H1 (cell line): Measurements from ENCODE around the gene SLC44A1. TPM values are rescaled to one million over a fixed set of nuclear protein-coding genes. Genes with fewer than 3 reads are reported as not detected.

Experiments used
- CTCF ChIA-PET: fragments of 300-600 bp; sonication (Branson Sonifier 250); formaldehyde crosslinking; loops from one replicate; lab custom pipeline; 2021; ENCODE audit not compliant: partially characterized antibody; lab: Charles Lee
- POLR2A ChIA-PET: fragments of 300-600 bp; sonication (Branson Sonifier 250); formaldehyde crosslinking; loops from one replicate; lab custom pipeline; 2021; ENCODE audit warnings: inconsistent platforms; ENCODE audit not compliant: partially characterized antibody; lab: Charles Lee
- DNase-seq, 2 experiments: peaks; one replicate each; pipeline versions ENCODE4 v3.0.0 to v3.0.0-alpha.2; 2010 to 2022; ENCODE audit warnings: low spot score in 2 of 2, low read depth in 1 of 2, mixed read lengths in 1 of 2
- FAIRE-seq: peaks from 2 replicates; lab custom pipeline; 2011; peaks lifted over from hg19 to GRCh38; lab: Jason Lieb, UNC
- H2AFZ ChIP-seq: 2 replicates; pipeline ENCODE4 v1.8.1; 2012; ENCODE audit warnings: low read length, inconsistent platforms
- H2AK5ac ChIP-seq: 2 replicates; pipeline ENCODE4 v1.6.1; 2013; ENCODE audit warnings: low read depth, low read length
- H2BK120ac ChIP-seq: replicated peaks from 2 replicates; pipeline ENCODE3; 2013; ENCODE audit warnings: low read depth, low read length, inconsistent platforms
- H2BK12ac ChIP-seq: 2 replicates; pipeline ENCODE4 v1.6.1; 2013; ENCODE audit warnings: low read depth, low read length
- H2BK15ac ChIP-seq: 2 replicates; pipeline ENCODE4 v1.6.1; 2013; ENCODE audit warnings: low read length
- H2BK20ac ChIP-seq: 2 replicates; pipeline ENCODE4 v1.6.1; 2013; ENCODE audit warnings: low read length
- H2BK5ac ChIP-seq: 2 replicates; pipeline ENCODE4 v1.6.1; 2013; ENCODE audit warnings: low read depth, low read length
- H3K14ac ChIP-seq: 2 replicates; pipeline ENCODE4 v1.6.1; 2013; ENCODE audit warnings: inconsistent platforms; ENCODE audit not compliant: insufficient read length
- H3K18ac ChIP-seq: 2 replicates; pipeline ENCODE4 v1.6.1; 2013; ENCODE audit warnings: low read length; ENCODE audit errors: extremely low read depth
- H3K23ac ChIP-seq: 2 replicates; pipeline ENCODE4 v1.6.1; 2013; ENCODE audit warnings: inconsistent platforms; ENCODE audit not compliant: insufficient read length
- H3K23me2 ChIP-seq: 2 replicates; pipeline ENCODE4 v1.6.1; 2013; ENCODE audit warnings: low read depth, low read length
- H3K27ac ChIP-seq: 2 replicates; pipeline ENCODE4 v1.6.1; 2011; ENCODE audit warnings: low read depth, low read length, inconsistent platforms
- H3K27me3 ChIP-seq, 4 experiments: replicated peaks in 1 of 4; 1 replicate in 1 of 4; 2 replicates in 3 of 4; pipeline versions ENCODE4 v1.6.1 to v1.8.1; 2011 to 2013; ENCODE audit warnings: low read length in 3 of 4, mild to moderate bottlenecking in 3 of 4, inconsistent platforms in 2 of 4, mixed read lengths in 2 of 4, moderate library complexity in 1 of 4; ENCODE audit not compliant: control insufficient read depth in 3 of 4, insufficient read depth in 3 of 4; ENCODE audit errors: extremely low read depth in 1 of 4
- H3K36me3 ChIP-seq, 4 experiments: 2 replicates each; pipeline versions ENCODE4 v1.6.1 to v1.8.1; 2011 to 2013; ENCODE audit warnings: mild to moderate bottlenecking in 4 of 4, low read length in 3 of 4, moderate library complexity in 2 of 4, control low read depth in 1 of 4, inconsistent platforms in 1 of 4; ENCODE audit not compliant: insufficient read depth in 4 of 4, control insufficient read depth in 2 of 4
- H3K4ac ChIP-seq: replicated peaks from 2 replicates; pipeline ENCODE3; 2013; ENCODE audit warnings: low read length, low read depth, mixed read lengths, inconsistent platforms; ENCODE audit not compliant: insufficient read length
- H3K4me1 ChIP-seq, 4 experiments: replicated peaks in 1 of 4; 1 replicate in 1 of 4; 2 replicates in 3 of 4; pipeline versions ENCODE4 v1.6.1 to v1.8.1; 2011 to 2013; ENCODE audit warnings: low read length in 3 of 4, inconsistent platforms in 2 of 4, mixed read lengths in 1 of 4; ENCODE audit not compliant: insufficient read depth in 4 of 4, control insufficient read depth in 3 of 4
- H3K4me2 ChIP-seq, 2 experiments: 2 replicates each; pipeline versions ENCODE4 v1.6.1 to v1.8.1; 2011 to 2013; ENCODE audit warnings: low read depth in 2 of 2, low read length in 2 of 2, control low read depth in 1 of 2, inconsistent platforms in 1 of 2, mild to moderate bottlenecking in 1 of 2; ENCODE audit not compliant: insufficient read depth in 1 of 2
- H3K4me3 ChIP-seq, 4 experiments: fragments of 200-600, 300-600 bp in 1 of 4; sonication (generic), shearing (Covaris generic), sonication (Bioruptor Twin) in 1 of 4; 2 replicates each; pipeline versions ENCODE4 v1.5.1 to v1.8.1; 2011 to 2016; ENCODE audit warnings: low read length in 4 of 4, low read depth in 3 of 4, control low read depth in 2 of 4, inconsistent platforms in 2 of 4, mild to moderate bottlenecking in 2 of 4, mixed read lengths in 1 of 4, moderate library complexity in 1 of 4; ENCODE audit not compliant: insufficient read depth in 2 of 4; ENCODE audit errors: extremely low read depth in 1 of 4
- H3K56ac ChIP-seq: replicated peaks from 2 replicates; pipeline ENCODE3; 2013; ENCODE audit warnings: low read depth, mild to moderate bottlenecking, mixed read lengths, low read length, inconsistent platforms; ENCODE audit not compliant: insufficient read length
- H3K79me1 ChIP-seq: 2 replicates; pipeline ENCODE4 v1.6.1; 2013; ENCODE audit warnings: low read depth, low read length, control low read depth
- H3K79me2 ChIP-seq, 2 experiments: 2 replicates each; pipeline versions ENCODE4 v1.6.1 to v1.8.1; 2012 to 2013; ENCODE audit warnings: low read length in 2 of 2, mild to moderate bottlenecking in 2 of 2, inconsistent platforms in 1 of 2; ENCODE audit not compliant: insufficient read depth in 2 of 2, control insufficient read depth in 1 of 2
- H3K9ac ChIP-seq, 4 experiments: replicated peaks in 1 of 4; 1 replicate in 1 of 4; 2 replicates in 3 of 4; pipeline versions ENCODE4 v1.6.1 to v1.8.1; 2011 to 2013; ENCODE audit warnings: low read depth in 3 of 4, low read length in 3 of 4, control low read depth in 2 of 4, mild to moderate bottlenecking in 2 of 4, moderate library complexity in 2 of 4, inconsistent platforms in 1 of 4; ENCODE audit errors: extremely low read depth in 1 of 4
- H3K9me3 ChIP-seq, 2 experiments: 2 replicates each; pipeline versions ENCODE4 v1.6.1 to v1.8.1; 2012 to 2013; ENCODE audit warnings: mild to moderate bottlenecking in 2 of 2, moderate library complexity in 2 of 2, control low read depth in 1 of 2, inconsistent platforms in 1 of 2, low read depth in 1 of 2, low read length in 1 of 2, mixed read lengths in 1 of 2; ENCODE audit not compliant: insufficient read depth in 2 of 2
- H4K20me1 ChIP-seq, 2 experiments: replicated peaks in 1 of 2; 2 replicates each; pipeline versions ENCODE3 to v1.8.1; 2011 to 2013; ENCODE audit warnings: inconsistent platforms in 2 of 2, low read length in 2 of 2, mild to moderate bottlenecking in 1 of 2; ENCODE audit not compliant: insufficient read depth in 2 of 2, control insufficient read depth in 1 of 2
- H4K5ac ChIP-seq: 2 replicates; pipeline ENCODE4 v1.6.1; 2013; ENCODE audit warnings: low read length, low read depth, mixed read lengths, inconsistent platforms; ENCODE audit not compliant: insufficient read length
- H4K8ac ChIP-seq: 2 replicates; pipeline ENCODE4 v1.8.0; 2013; ENCODE audit warnings: mild to moderate bottlenecking, moderate library complexity, low read length, inconsistent platforms; ENCODE audit not compliant: insufficient read depth; ENCODE audit errors: extremely low read depth
- H4K91ac ChIP-seq: replicated peaks from 2 replicates; pipeline ENCODE3; 2013; ENCODE audit warnings: low read length, mixed read lengths, inconsistent platforms; ENCODE audit not compliant: insufficient read length
- CEBPB ChIP-seq: IDR thresholded peaks from 2 replicates; pipeline ENCODE4 v1.6.1; 2012; ENCODE audit warnings: low read depth, low read length
- CHD1 ChIP-seq: IDR thresholded peaks from 2 replicates; pipeline ENCODE4 v1.6.1; 2012; ENCODE audit warnings: low read depth, low read length, improper control_type of control experiment
- EP300 ChIP-seq, 2 experiments: IDR thresholded peaks; 1 replicate in 1 of 2; 2 replicates in 1 of 2; pipeline ENCODE4 v1.6.1; 2011 to 2012; ENCODE audit warnings: low read depth in 2 of 2, low read length in 2 of 2, mild to moderate bottlenecking in 2 of 2, borderline replicate concordance in 1 of 2, inconsistent platforms in 1 of 2, moderate library complexity in 1 of 2
- GTF2F1 ChIP-seq: IDR thresholded peaks from 2 replicates; pipeline ENCODE4 v1.6.1; 2012; ENCODE audit warnings: low read depth, low read length, improper control_type of control experiment, borderline replicate concordance
- KDM4A ChIP-seq: IDR thresholded peaks from one replicate; pipeline ENCODE4 v1.7.1; 2012; ENCODE audit warnings: low read depth, mild to moderate bottlenecking, moderate library complexity, low read length, inconsistent platforms; ENCODE audit not compliant: severe bottlenecking
- RAD21 ChIP-seq, 2 experiments: IDR thresholded peaks in 1 of 2; conservative IDR thresholded peaks in 1 of 2; 2 replicates each; pipeline ENCODE4 v1.6.1; 2011; ENCODE audit warnings: low read depth in 2 of 2, low read length in 2 of 2, improper control_type of control experiment in 1 of 2, inconsistent platforms in 1 of 2, mild to moderate bottlenecking in 1 of 2, moderate library complexity in 1 of 2
- TAF7 ChIP-seq: optimal IDR thresholded peaks from 2 replicates; pipeline ENCODE3; 2011; ENCODE audit warnings: low read depth, mild to moderate bottlenecking, inconsistent platforms, low read length, moderate library complexity, borderline replicate concordance
- TCF12 ChIP-seq: IDR thresholded peaks from 2 replicates; pipeline ENCODE4 v1.6.1; 2011; ENCODE audit warnings: low read depth, mild to moderate bottlenecking, low read length
- TEAD4 ChIP-seq: IDR thresholded peaks from 2 replicates; pipeline ENCODE4 v1.6.1; 2012; ENCODE audit warnings: low read depth, low read length, inconsistent platforms, mixed read lengths
- WGBS, 2 experiments: shearing (Covaris generic) in 1 of 2; methylation state at CpG; one replicate each; pipeline versions ENCODE4 v1.1.6 to v1.1.7; 2013 to 2015; ENCODE audit warnings: low lambda C conversion rate in 2 of 2, mixed read lengths in 2 of 2, inconsistent platforms in 1 of 2, low coverage in 1 of 2, missing lambda C conversion rate in 1 of 2; ENCODE audit not compliant: insufficient replicate concordance in 2 of 2, insufficient coverage in 1 of 2, insufficient read length in 1 of 2; ENCODE audit errors: extremely low coverage in 1 of 2, missing lambda C conversion rate in 1 of 2; 5-methylcytosine and 5-hydroxymethylcytosine counted together
- polyA plus RNA-seq, 7 experiments: library from polyadenylated mRNA; depleted of rRNA in 3 of 7; stranded (reverse) in 5 of 7; unstranded in 2 of 7; fragments of >200 nt in 5 of 7; fragments of 200-250 nt in 2 of 7; gene quantifications; 1 replicate in 5 of 7; 2 replicates in 1 of 7; 4 replicates in 1 of 7; pipeline versions ENCODE4 v1.2.1 to v1.2.3, GENCODE V29; 2011 to 2013; ENCODE audit warnings: missing spikeins in 2 of 7, mixed read lengths in 2 of 7
- total RNA-seq: library from RNA; stranded (reverse); fragmentation: NEBNext Ultra II Directional; extraction: Animal tissue kit (Norgen Biotek cat#: 25700); gene quantifications from 2 replicates; pipeline ENCODE4 v1.2.1, GENCODE V29; 2021
- TF ChIP-seq, protein P1 (sequence below), 3 experiments: IDR thresholded peaks; 1 replicate in 2 of 3; 2 replicates in 1 of 3; pipeline versions ENCODE4 v1.5.1 to v1.6.1; 2011; ENCODE audit warnings: low read length in 3 of 3, mild to moderate bottlenecking in 3 of 3, inconsistent platforms in 2 of 3, low read depth in 1 of 3, moderate library complexity in 1 of 3; ENCODE audit not compliant: insufficient read depth in 1 of 3; ENCODE audit errors: control extremely low read depth in 1 of 3

SLC44A1 gene
- total and polyA plus RNA-seq, 2 of the 8 experiments (the other 6 are each of a cell fraction or from before 2014, with no cell fraction given): 30.5 to 71.2 TPM

DNA sequence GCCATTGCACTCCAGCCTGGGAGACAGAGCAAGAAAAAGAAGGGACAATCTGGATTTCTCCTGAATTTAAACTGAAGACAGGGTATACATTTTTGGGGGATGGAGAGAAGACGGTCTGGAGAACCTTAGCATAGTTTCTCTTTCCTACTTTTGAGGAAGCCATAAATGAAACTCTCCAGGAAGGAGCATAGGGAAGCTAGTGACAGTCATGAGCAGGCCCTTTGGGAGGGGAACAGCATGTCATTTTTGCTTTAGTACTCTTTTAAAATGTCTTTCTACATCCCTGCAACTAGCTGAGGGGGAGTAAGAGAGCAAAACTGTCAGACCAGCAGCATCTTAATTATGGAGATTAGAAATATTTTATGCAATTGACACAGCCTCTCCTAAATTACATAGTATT, 8.2 kb upstream of the SLC44A1 start:
- no peak overlapping the region for H4K91ac ChIP-seq
- H2BK15ac ChIP-seq: no peak overlapping the region
- H2AK5ac ChIP-seq: no peak overlapping the region
- no peaks in the 10 kb centered on the region for H3K79me1 ChIP-seq
- H4K5ac ChIP-seq: no peak overlapping the region
- ChIA-PET POLR2A (no interaction called here), CTCF (interaction anchor here (1.7 kb wide), 1 partner anchor 179 kb away, joined by 4 read pairs; no protein-coding TSS in a partner anchor)
- H4K20me1 ChIP-seq: no peaks in the 10 kb centered on the region
- H3K56ac ChIP-seq: no peak overlapping the region
- H3K4ac ChIP-seq: no peak overlapping the region
- no peak overlapping the region for H4K8ac ChIP-seq
- H3K9me3 ChIP-seq: no peaks in the 10 kb centered on the region
- 100% methylated on average over 1 of the region's 1 CpG; no CpG with 5 or more reads in 1 of the 2 experiments for WGBS, 2 experiments
- H3K9ac ChIP-seq: no peak overlapping the region
- H3K27me3 ChIP-seq: no peaks in the 10 kb centered on the region
- TF ChIP-seq, protein P1, sequence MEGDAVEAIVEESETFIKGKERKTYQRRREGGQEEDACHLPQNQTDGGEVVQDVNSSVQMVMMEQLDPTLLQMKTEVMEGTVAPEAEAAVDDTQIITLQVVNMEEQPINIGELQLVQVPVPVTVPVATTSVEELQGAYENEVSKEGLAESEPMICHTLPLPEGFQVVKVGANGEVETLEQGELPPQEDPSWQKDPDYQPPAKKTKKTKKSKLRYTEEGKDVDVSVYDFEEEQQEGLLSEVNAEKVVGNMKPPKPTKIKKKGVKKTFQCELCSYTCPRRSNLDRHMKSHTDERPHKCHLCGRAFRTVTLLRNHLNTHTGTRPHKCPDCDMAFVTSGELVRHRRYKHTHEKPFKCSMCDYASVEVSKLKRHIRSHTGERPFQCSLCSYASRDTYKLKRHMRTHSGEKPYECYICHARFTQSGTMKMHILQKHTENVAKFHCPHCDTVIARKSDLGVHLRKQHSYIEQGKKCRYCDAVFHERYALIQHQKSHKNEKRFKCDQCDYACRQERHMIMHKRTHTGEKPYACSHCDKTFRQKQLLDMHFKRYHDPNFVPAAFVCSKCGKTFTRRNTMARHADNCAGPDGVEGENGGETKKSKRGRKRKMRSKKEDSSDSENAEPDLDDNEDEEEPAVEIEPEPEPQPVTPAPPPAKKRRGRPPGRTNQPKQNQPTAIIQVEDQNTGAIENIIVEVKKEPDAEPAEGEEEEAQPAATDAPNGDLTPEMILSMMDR (IDR thresholded peaks at IDR 0.05; ENCODE audit: control extremely low read depth in 1 of 3, insufficient read depth in 1 of 3, low read depth in 1 of 3, low read length in 3 of 3): no peak
- TF ChIP-seq CEBPB: no peak
- no peak for TF ChIP-seq TAF7
- TF ChIP-seq EP300 (IDR thresholded peaks at IDR 0.05; ENCODE audit: borderline replicate concordance in 1 of 2, low read depth in 2 of 2, low read length in 2 of 2): no peak
- no peak for TF ChIP-seq TCF12
- no peak for TF ChIP-seq GTF2F1
- TF ChIP-seq KDM4A: no peak
- TF ChIP-seq RAD21 (IDR thresholded peaks at IDR 0.05 in 1 of 2, conservative IDR thresholded peaks at IDR 0.05 in 1 of 2; ENCODE audit: low read depth in 2 of 2, low read length in 2 of 2): no peak
- TF ChIP-seq CHD1: no peak
- no peak for TF ChIP-seq TEAD4
- H3K23ac ChIP-seq: no peak overlapping the region
- no peak overlapping the region for H2AFZ ChIP-seq
- DNase-seq (no peak), FAIRE-seq (no peak)
- H3K23me2 ChIP-seq: no peaks in the 10 kb centered on the region
- H3K36me3 ChIP-seq: no peaks in the 10 kb centered on the region
- H3K14ac ChIP-seq: no peak overlapping the region
- H3K4me1 ChIP-seq: peaks cover 0 to 7% (median 2%) of the 10 kb centered on the region in 4 experiments; a peak in 3 of 7 replicates
- H3K27ac ChIP-seq: no peak overlapping the region
- no peak overlapping the region for H2BK20ac ChIP-seq
- H3K18ac ChIP-seq: no peak overlapping the region
- H2BK12ac ChIP-seq: no peak overlapping the region
- no peak overlapping the region for H3K4me3 ChIP-seq
- no peaks in the 10 kb centered on the region; a peak in 1 of 4 replicates for H3K79me2 ChIP-seq
- no peak overlapping the region for H3K4me2 ChIP-seq
- no peak overlapping the region for H2BK120ac ChIP-seq
- H2BK5ac ChIP-seq: no peak overlapping the region
